ENCODE measurements around the gene CLCN6.

CLCN6 gene

GRCh38 chr1:11878891-11879190 is 72.8 kb downstream of the CLCN6 start:
- POLR2A ChIA-PET: interaction anchor here (1.6 kb wide), 1 partner anchor 29 kb away, joined by 4 read pairs; no protein-coding TSS in a partner anchor

DNA sequence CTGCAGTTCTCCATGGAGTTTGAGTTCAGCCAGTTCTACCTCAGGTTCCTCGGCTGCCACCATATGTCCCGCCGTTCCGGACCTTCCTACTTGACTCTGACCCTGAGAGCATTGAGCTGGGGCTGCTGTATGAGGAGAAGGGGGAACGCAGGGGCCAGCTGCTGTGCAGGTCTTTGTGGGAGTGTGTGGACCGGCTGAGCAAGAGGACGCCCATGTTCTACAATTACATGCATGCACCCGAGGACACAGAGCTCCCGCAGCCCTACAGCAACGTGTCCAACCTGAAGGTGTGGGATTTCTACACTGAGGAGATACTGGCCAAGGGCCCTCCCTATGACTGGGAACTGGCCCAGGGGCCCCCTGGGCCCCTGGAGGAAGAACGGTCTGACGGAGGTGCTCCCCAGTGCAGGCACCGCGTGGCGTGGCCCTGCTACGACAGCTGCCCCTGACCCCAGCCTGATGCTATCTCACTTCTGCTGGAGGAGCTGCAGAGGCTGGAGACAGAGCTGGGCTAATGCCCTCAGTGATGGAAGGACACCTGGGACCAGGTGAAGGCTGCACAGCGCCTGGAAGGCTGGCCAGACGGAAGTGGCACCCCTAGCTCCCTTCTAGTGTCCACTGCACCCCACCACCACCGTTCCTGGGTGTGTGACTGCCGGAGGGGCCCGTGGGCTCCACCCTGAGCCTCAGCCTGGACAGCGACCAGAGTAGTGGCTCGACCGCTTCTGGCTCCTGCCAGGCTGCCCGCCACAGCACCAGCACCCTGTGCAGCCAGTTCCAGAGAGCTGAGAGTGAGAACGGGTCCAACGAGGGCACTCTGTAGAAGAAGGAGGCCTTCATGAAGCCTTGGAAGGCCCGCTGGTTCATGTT is 73.6 kb downstream of the CLCN6 start:
- Histone ChIP-seq H3K4me1 (ENCODE audit: control insufficient read depth, insufficient read depth, low read length) (no peaks in the 10 kb centered on the region), H3K36me3 (ENCODE audit: control insufficient read depth in 2 of 2, insufficient read depth in 1 of 2, low read length in 2 of 2) (no peaks in the 10 kb centered on the region), H3K9me3 (ENCODE audit: control insufficient read depth, insufficient read depth, low read depth, low read length) (no peaks in the 10 kb centered on the region), H3K4me3 (ENCODE audit: low read depth, low read length) (no peak overlapping the region), H3K27ac (ENCODE audit: extremely low read depth, low read depth, low read length) (no peak overlapping the region)
- no peak for TF ChIP-seq GLI4 (tag by site-specific recombination; IDR thresholded peaks at IDR 0.05)
- no peak for TF ChIP-seq ZNF571 (tag by site-specific recombination; IDR thresholded peaks at IDR 0.05)
- TF ChIP-seq, protein P1, sequence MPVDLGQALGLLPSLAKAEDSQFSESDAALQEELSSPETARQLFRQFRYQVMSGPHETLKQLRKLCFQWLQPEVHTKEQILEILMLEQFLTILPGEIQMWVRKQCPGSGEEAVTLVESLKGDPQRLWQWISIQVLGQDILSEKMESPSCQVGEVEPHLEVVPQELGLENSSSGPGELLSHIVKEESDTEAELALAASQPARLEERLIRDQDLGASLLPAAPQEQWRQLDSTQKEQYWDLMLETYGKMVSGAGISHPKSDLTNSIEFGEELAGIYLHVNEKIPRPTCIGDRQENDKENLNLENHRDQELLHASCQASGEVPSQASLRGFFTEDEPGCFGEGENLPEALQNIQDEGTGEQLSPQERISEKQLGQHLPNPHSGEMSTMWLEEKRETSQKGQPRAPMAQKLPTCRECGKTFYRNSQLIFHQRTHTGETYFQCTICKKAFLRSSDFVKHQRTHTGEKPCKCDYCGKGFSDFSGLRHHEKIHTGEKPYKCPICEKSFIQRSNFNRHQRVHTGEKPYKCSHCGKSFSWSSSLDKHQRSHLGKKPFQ (tag by site-specific recombination; IDR thresholded peaks at IDR 0.05): no peak
- ChIA-PET CTCF (interaction anchor here (1.3 to 1.6 kb wide), 2 partner anchors 41 to 42 kb away, joined by 4 to 5 read pairs; no protein-coding TSS in a partner anchor), POLR2A (interaction anchor here (1.6 kb wide), 1 partner anchor 28 kb away, joined by 4 read pairs; no protein-coding TSS in a partner anchor)

More at GRCh38 chr1:11878891-11879190, 72.8 kb downstream of the CLCN6 start:
- TF ChIP-seq ZNF555 (tag by site-specific recombination; conservative IDR thresholded peaks at IDR 0.05) (no peak), ZNF449 (tag by site-specific recombination; IDR thresholded peaks at IDR 0.05) (peak; percentile 58; the same call in 1 of the 2 replicates)
- Histone ChIP-seq H3K36me3 (ENCODE audit: control insufficient read depth in 2 of 2, insufficient read depth in 1 of 2, low read length in 2 of 2) (no peaks in the 10 kb centered on the region), H3K27ac (ENCODE audit: extremely low read depth, low read depth, low read length) (no peak overlapping the region), H3K4me1 (ENCODE audit: control insufficient read depth, insufficient read depth, low read length) (no peaks in the 10 kb centered on the region), H3K4me3 (ENCODE audit: low read depth, low read length) (no peak overlapping the region), H3K9me3 (ENCODE audit: control insufficient read depth, insufficient read depth, low read depth, low read length) (no peaks in the 10 kb centered on the region)
- CTCF ChIA-PET: interaction anchor here (1.6 kb wide), 1 partner anchor 40 kb away, joined by 5 read pairs; no protein-coding TSS in a partner anchor

GRCh38 chr1:11880181-11880575 is 74.2 kb downstream of the CLCN6 start:
- H3K27ac ChIP-seq (ENCODE audit: extremely low read depth, low read depth, low read length): no peak overlapping the region
- H3K4me1 ChIP-seq (ENCODE audit: control insufficient read depth, insufficient read depth, low read length): no peaks in the 10 kb centered on the region
- POLR2A ChIA-PET: interaction anchor here (1.6 kb wide), 1 partner anchor 28 kb away, joined by 4 read pairs; no protein-coding TSS in a partner anchor
- TF ChIP-seq GLIS1 (tag by site-specific recombination; IDR thresholded peaks at IDR 0.05): no peak
- TF ChIP-seq, protein P2, sequence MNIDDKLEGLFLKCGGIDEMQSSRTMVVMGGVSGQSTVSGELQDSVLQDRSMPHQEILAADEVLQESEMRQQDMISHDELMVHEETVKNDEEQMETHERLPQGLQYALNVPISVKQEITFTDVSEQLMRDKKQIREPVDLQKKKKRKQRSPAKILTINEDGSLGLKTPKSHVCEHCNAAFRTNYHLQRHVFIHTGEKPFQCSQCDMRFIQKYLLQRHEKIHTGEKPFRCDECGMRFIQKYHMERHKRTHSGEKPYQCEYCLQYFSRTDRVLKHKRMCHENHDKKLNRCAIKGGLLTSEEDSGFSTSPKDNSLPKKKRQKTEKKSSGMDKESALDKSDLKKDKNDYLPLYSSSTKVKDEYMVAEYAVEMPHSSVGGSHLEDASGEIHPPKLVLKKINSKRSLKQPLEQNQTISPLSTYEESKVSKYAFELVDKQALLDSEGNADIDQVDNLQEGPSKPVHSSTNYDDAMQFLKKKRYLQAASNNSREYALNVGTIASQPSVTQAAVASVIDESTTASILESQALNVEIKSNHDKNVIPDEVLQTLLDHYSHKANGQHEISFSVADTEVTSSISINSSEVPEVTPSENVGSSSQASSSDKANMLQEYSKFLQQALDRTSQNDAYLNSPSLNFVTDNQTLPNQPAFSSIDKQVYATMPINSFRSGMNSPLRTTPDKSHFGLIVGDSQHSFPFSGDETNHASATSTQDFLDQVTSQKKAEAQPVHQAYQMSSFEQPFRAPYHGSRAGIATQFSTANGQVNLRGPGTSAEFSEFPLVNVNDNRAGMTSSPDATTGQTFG (tag by site-specific recombination; IDR thresholded peaks at IDR 0.05; ENCODE audit: borderline replicate concordance): no peak
- TF ChIP-seq ZNF837 (tag by site-specific recombination; IDR thresholded peaks at IDR 0.05): no peak
- H3K4me3 ChIP-seq (ENCODE audit: low read depth, low read length): no peak overlapping the region
- CTCF ChIA-PET: interaction anchor here (1.3 to 1.6 kb wide), 3 partner anchors 14 to 43 kb away, joined by 4 to 7 read pairs (median 5); no protein-coding TSS in a partner anchor
- no peaks in the 10 kb centered on the region for H3K36me3 ChIP-seq (ENCODE audit: control insufficient read depth in 2 of 2, insufficient read depth in 1 of 2, low read length in 2 of 2)
- no peaks in the 10 kb centered on the region for H3K9me3 ChIP-seq (ENCODE audit: control insufficient read depth, insufficient read depth, low read depth, low read length)

Data from HEK293 (cell line).